GM12878 (cell line): Measurements from ENCODE around the gene OR14A2. TPM values are rescaled to one million over a fixed set of nuclear protein-coding genes. Genes with fewer than 3 reads are reported as not detected.

Experiments used
- ATAC-seq: fragments of 200-7000 bp; cut with Tn5 transposase; 3 replicates; pipeline ENCODE4 v1.9.1; 2020; ENCODE audit warnings: mild to moderate bottlenecking, moderate library complexity
- BruUV-seq: library from RNA; stranded (reverse); fragments of 400-500 nt; replicated peaks from 2 replicates; lab custom pipeline; 2021; lab: Mats Ljungman, UMichigan
- CTCF ChIA-PET: fragments of 300-600 bp; sonication (Branson Sonifier 250); formaldehyde crosslinking; extraction: SDS; loops from one replicate; lab custom pipeline; 2021; ENCODE audit warnings: inconsistent platforms; lab: Yijun Ruan, JAX
- POLR2A ChIA-PET: fragments of 350-600 bp; formaldehyde crosslinking; extraction: SDS; loops from one replicate; lab custom pipeline; 2021; ENCODE audit warnings: inconsistent platforms; lab: Charles Lee
- RAD21 ChIA-PET: fragments of 300-600 bp; sonication (Branson Sonifier 250); formaldehyde crosslinking; loops from one replicate; lab custom pipeline; 2023; ENCODE audit warnings: antibody characterized with exemption; ENCODE audit not compliant: unreplicated experiment; lab: Charles Lee
- SMC1A ChIA-PET: fragments of 300-600 bp; sonication (Branson Sonifier 250); formaldehyde crosslinking; loops from one replicate; lab custom pipeline; 2023; ENCODE audit not compliant: unreplicated experiment, uncharacterized antibody; lab: Charles Lee
- DNase-seq: peaks from one replicate; pipeline ENCODE4 v3.0.0-alpha.2; 2011; ENCODE audit warnings: low read depth, low spot score
- FAIRE-seq: peaks from 3 replicates; lab custom pipeline; 2011; peaks lifted over from hg19 to GRCh38; lab: Jason Lieb, UNC
- H2AFZ ChIP-seq: 2 replicates; pipeline ENCODE4 v1.6.0; 2011; ENCODE audit warnings: low read depth, low read length, control low read depth; ENCODE audit not compliant: control insufficient read depth
- H3K27ac ChIP-seq: 2 replicates; pipeline ENCODE4 v1.5.1; 2011; ENCODE audit warnings: control low read depth; ENCODE audit not compliant: control insufficient read depth, insufficient read depth
- H3K27me3 ChIP-seq, 2 experiments: replicated peaks in 1 of 2; 2 replicates each; pipeline versions ENCODE4 v1.6.0 to v1.6.1; 2011; ENCODE audit warnings: low read length in 1 of 2; ENCODE audit not compliant: control insufficient read depth in 2 of 2, insufficient read depth in 2 of 2
- H3K36me3 ChIP-seq, 2 experiments: 2 replicates each; pipeline ENCODE4 v1.5.1; 2011; ENCODE audit warnings: low read length in 1 of 2; ENCODE audit not compliant: control insufficient read depth in 2 of 2, insufficient read depth in 2 of 2
- H3K4me1 ChIP-seq: 2 replicates; pipeline ENCODE4 v1.6.1; 2011; ENCODE audit warnings: mild to moderate bottlenecking, low read length, moderate library complexity, mixed read lengths; ENCODE audit not compliant: control insufficient read depth, insufficient read depth
- H3K4me2 ChIP-seq: 2 replicates; pipeline ENCODE4 v1.6.0; 2011; ENCODE audit warnings: control low read depth; ENCODE audit not compliant: control insufficient read depth, insufficient read depth
- H3K4me3 ChIP-seq: fragments of 200-600 bp; sonication (generic); 2 replicates; pipeline ENCODE4 v1.5.1; 2016
- H3K79me2 ChIP-seq: 2 replicates; pipeline ENCODE4 v1.6.0; 2011; ENCODE audit warnings: low read length; ENCODE audit not compliant: control insufficient read depth, insufficient read depth
- H3K9ac ChIP-seq: 2 replicates; pipeline ENCODE4 v1.8.0; 2011; ENCODE audit warnings: low read length, control low read depth, mixed read lengths; ENCODE audit not compliant: control insufficient read depth, insufficient read depth
- H3K9me3 ChIP-seq: replicated peaks from 3 replicates; pipeline ENCODE4 v1.5.1; 2011; ENCODE audit warnings: mild to moderate bottlenecking, low read length; ENCODE audit not compliant: control insufficient read depth, insufficient read depth
- H4K20me1 ChIP-seq: 2 replicates; pipeline ENCODE4 v1.6.0; 2011; ENCODE audit not compliant: control insufficient read depth, insufficient read depth
- E2F8 ChIP-seq: fragments of 450-650 bp; IDR thresholded peaks from 2 replicates; pipeline ENCODE4 v1.6.1; 2018; ENCODE audit warnings: mild to moderate bottlenecking, low read depth, moderate library complexity; ENCODE audit not compliant: partially characterized antibody
- EZH2 ChIP-seq: IDR thresholded peaks from 2 replicates; pipeline ENCODE4 v1.6.1; 2012; ENCODE audit warnings: low read depth, mild to moderate bottlenecking, control low read depth, inconsistent platforms, low read length, borderline replicate concordance; ENCODE audit not compliant: control insufficient read depth
- GABPA ChIP-seq: IDR thresholded peaks from 2 replicates; pipeline ENCODE4 v1.6.1; 2014; ENCODE audit warnings: antibody characterized with exemption, low read depth, mild to moderate bottlenecking, inconsistent platforms
- HCFC1 ChIP-seq: fragments of 150-350 bp; IDR thresholded peaks from 2 replicates; pipeline ENCODE4 v1.6.1; 2014; ENCODE audit warnings: low read length
- HDAC6 ChIP-seq: fragments of 200-600 bp; sonication (generic); IDR thresholded peaks from one replicate; pipeline ENCODE4 v1.8.0; 2017; ENCODE audit warnings: antibody characterized with exemption; ENCODE audit not compliant: unreplicated experiment
- MTA2 ChIP-seq: fragments of 450-650 bp; IDR thresholded peaks from 2 replicates; pipeline ENCODE4 v1.6.1; 2016; ENCODE audit warnings: low read depth, mild to moderate bottlenecking, moderate library complexity
- NFXL1 ChIP-seq: fragments of 450-650 bp; IDR thresholded peaks from 2 replicates; pipeline ENCODE4 v1.6.1; 2017; ENCODE audit warnings: antibody characterized with exemption, mild to moderate bottlenecking, borderline replicate concordance
- NFYA ChIP-seq: IDR thresholded peaks from 2 replicates; pipeline ENCODE4 v1.6.1; 2011; ENCODE audit warnings: low read depth, mild to moderate bottlenecking, low read length, improper control_type of control experiment, borderline replicate concordance
- STAT1 ChIP-seq: fragments of 450-650 bp; conservative IDR thresholded peaks from 2 replicates; pipeline ENCODE4 v1.6.1; 2014; ENCODE audit warnings: antibody characterized with exemption, mild to moderate bottlenecking
- TAF1 ChIP-seq: IDR thresholded peaks from 2 replicates; pipeline ENCODE4 v1.6.1; 2011; ENCODE audit warnings: mild to moderate bottlenecking, low read depth, low read length, borderline replicate concordance
- USF1 ChIP-seq: IDR thresholded peaks from 2 replicates; pipeline ENCODE4 v1.6.1; 2011; ENCODE audit warnings: borderline replicate concordance, low read depth, mild to moderate bottlenecking, moderate library complexity, mixed read lengths, low read length; ENCODE audit not compliant: insufficient read depth; ENCODE audit errors: extremely low read length
- ZNF274 ChIP-seq: IDR thresholded peaks from one replicate; pipeline ENCODE4 v1.8.0; 2011; ENCODE audit not compliant: insufficient read length, insufficient read depth
- WGBS: methylation state at CpG from one replicate; pipeline ENCODE4 v1.1.6; 2016; ENCODE audit warnings: low lambda C conversion rate; ENCODE audit not compliant: insufficient replicate concordance, insufficient coverage; ENCODE audit errors: missing lambda C conversion rate; 5-methylcytosine and 5-hydroxymethylcytosine counted together
- in situ Hi-C: fragments of 300-500 bp; cut with MboI; formaldehyde crosslinking; loops from 9 replicates; pipeline ENCODE4 v1.14.3; 2018; ENCODE audit warnings: mixed read lengths
- intact Hi-C: fragments of 100-400 bp; cut with micrococcal nuclease; formaldehyde crosslinking; loops from one replicate; pipeline ENCODE4 v1.14.2; 2022; ENCODE audit not compliant: unreplicated experiment
- polyA plus RNA-seq, 11 experiments: library from polyadenylated mRNA; depleted of rRNA in 4 of 11; unstranded in 6 of 11; stranded (reverse) in 5 of 11; fragments of >200 nt; fragmentation: Nextera tagmentation in 4 of 11; fragmentation: Illumina TruSeq in 1 of 11; extraction: Ambion mirVana in 4 of 11; extraction: Trizol in 1 of 11; gene quantifications; 1 replicate in 1 of 11; 2 replicates in 10 of 11; pipeline versions ENCODE4 v1.2.1 to v1.2.3, GENCODE V29; 2011 to 2016; ENCODE audit warnings: inconsistent platforms in 2 of 11, missing spikeins in 2 of 11, low read depth in 1 of 11
- total RNA-seq, 4 experiments: library from RNA; depleted of rRNA in 3 of 4; stranded (reverse); fragments of >200 nt in 3 of 4; fragmentation: Illumina TruSeq in 1 of 4; extraction: Trizol in 1 of 4; gene quantifications; 2 replicates each; pipeline versions ENCODE4 v1.2.1 to v1.2.3, GENCODE V29; 2013 to 2021

OR14A2 gene
- total and polyA plus RNA-seq, 10 of the 15 experiments (the other 5 are each of a cell fraction or from before 2014, with no cell fraction given), result not detected

- FAIRE-seq, result no peak
- Histone ChIP-seq H3K9ac (no peak overlapping the region), H3K27me3 (no peaks in the 10 kb centered on the region), H4K20me1 (no peaks in the 10 kb centered on the region), H3K4me2 (no peak overlapping the region)
- CTCF ChIA-PET, result no interaction called here
- in situ Hi-C loops, result no loop called here
- no peak for ATAC-seq
- TF ChIP-seq HDAC6, result no peak
- no peak for TF ChIP-seq ZNF274
- TF ChIP-seq NFYA, result no peak
- TF ChIP-seq HCFC1, result no peak
- TF ChIP-seq, all 136 proteins: peak for 0
- ChIA-PET POLR2A (no interaction called here), SMC1A (no interaction called here), RAD21 (no interaction called here)
- Histone ChIP-seq H3K4me1 (no peaks in the 10 kb centered on the region), H3K79me2 (no peaks in the 10 kb centered on the region), H2AFZ (no peak overlapping the region), H3K36me3 (no peaks in the 10 kb centered on the region), H3K4me3 (no peak overlapping the region), H3K27ac (no peak overlapping the region), H3K9me3 (no peaks in the 10 kb centered on the region)
- BruUV-seq, result no TSS peak
- no peak for DNase-seq
- intact Hi-C loops, result no loop called here
Observed at GRCh38 chr1:247769603-247770002, 21.7 kb upstream of the OR14A2 start.

GRCh38 chr1:247760456-247760855 lies 12.5 kb upstream of the OR14A2 start, which contains the start of gene OR1C1:
TSS of gene OR1C1 (minus strand) at chr1:247760556. CDS start at chr1:247758406, 2,150 bp downstream.
- Histone ChIP-seq H3K27me3 (no peaks in the 10 kb centered on the region), H3K79me2 (no peaks in the 10 kb centered on the region), H3K4me3 (no peak within 1 kb of the TSS), H3K36me3 (no peaks in the 10 kb centered on the region), H3K9me3 (no peaks in the 10 kb centered on the region), H3K4me1 (no peaks in the 10 kb centered on the region), H3K4me2 (no peak within 1 kb of the TSS), H4K20me1 (no peaks in the 10 kb centered on the region), H3K9ac (no peak within 1 kb of the TSS), H2AFZ (no peak within 1 kb of the TSS), H3K27ac (no peak within 1 kb of the TSS)
- no peak for ATAC-seq
- in situ Hi-C loops (no loop called here), intact Hi-C loops (no loop called here)
- FAIRE-seq, result no peak
- BruUV-seq, result no TSS peak
- CTCF ChIA-PET, result no interaction called here
- 47% methylated on average over 3 of the region's 3 CpGs for WGBS
- SMC1A ChIA-PET, result no interaction called here
- RAD21 ChIA-PET, result no interaction called here
- POLR2A ChIA-PET, result no interaction called here
- DNase-seq, result no peak
- TF ChIP-seq NFXL1 (no peak), GABPA (no peak), MTA2 (no peak), EZH2 (no peak), STAT1 (no peak), TAF1 (no peak), E2F8 (no peak), USF1 (no peak)
